CD14-positive monocyte (primary cell): ENCODE measurements around the gene CCL4L2. TPM values are rescaled to one million over a fixed set of nuclear protein-coding genes. Genes with fewer than 3 reads are reported as not detected.
"Not testable (repeated sequence)": the region's sequence is repeated elsewhere in the genome, so short reads cannot be mapped to it uniquely, and the experiment has no call there.

Experiments used
- DNase-seq, 3 donors: peaks; one replicate each; pipeline ENCODE4 v3.0.0-alpha.2; 2011 to 2022
- H2AFZ ChIP-seq: 2 replicates; pipeline ENCODE4 v1.6.0; 2012; ENCODE audit warnings: mild to moderate bottlenecking, low read depth, low read length, inconsistent platforms; ENCODE audit not compliant: insufficient read depth, poor library complexity, severe bottlenecking
- H3K27ac ChIP-seq, 2 donors: 1 replicate in 1 of 2; 2 replicates in 1 of 2; pipeline ENCODE4 v1.5.1; 2012 to 2013; ENCODE audit warnings: low read length in 2 of 2, control low read depth in 1 of 2, inconsistent platforms in 1 of 2, low read depth in 1 of 2, mild to moderate bottlenecking in 1 of 2
- H3K27me3 ChIP-seq, 2 donors: one replicate each; pipeline versions ENCODE4 v1.6.0 to v1.6.1; 2011 to 2013; ENCODE audit warnings: low read length in 2 of 2; ENCODE audit not compliant: control insufficient read depth in 2 of 2, insufficient read depth in 2 of 2
- H3K36me3 ChIP-seq, 2 donors: replicated peaks in 1 of 2; 1 replicate in 1 of 2; 2 replicates in 1 of 2; pipeline versions ENCODE4 v1.5.1 to v1.6.1; 2012 to 2013; ENCODE audit warnings: low read length in 2 of 2, control low read depth in 1 of 2, inconsistent platforms in 1 of 2, mild to moderate bottlenecking in 1 of 2; ENCODE audit not compliant: insufficient read depth in 2 of 2, control insufficient read depth in 1 of 2
- H3K4me1 ChIP-seq, 2 donors: 1 replicate in 1 of 2; 2 replicates in 1 of 2; pipeline versions ENCODE4 v1.5.1 to v1.6.1; 2012 to 2013; ENCODE audit warnings: low read length in 2 of 2, control low read depth in 1 of 2, inconsistent platforms in 1 of 2, mild to moderate bottlenecking in 1 of 2, moderate library complexity in 1 of 2; ENCODE audit not compliant: insufficient read depth in 2 of 2, control insufficient read depth in 1 of 2
- H3K4me2 ChIP-seq: replicated peaks from 2 replicates; pipeline ENCODE3; 2012; ENCODE audit warnings: low read length, moderate library complexity, mild to moderate bottlenecking; ENCODE audit not compliant: poor library complexity, severe bottlenecking; ENCODE audit errors: extremely low read depth
- H3K4me3 ChIP-seq, 3 experiments: fragments of 200-600 bp in 1 of 3; sonication (generic) in 1 of 3; replicated peaks in 1 of 3; 1 replicate in 2 of 3; 2 replicates in 1 of 3; pipeline ENCODE4 v1.5.1; 2011 to 2013; ENCODE audit warnings: low read length in 3 of 3, mild to moderate bottlenecking in 3 of 3, control low read depth in 2 of 3, low read depth in 2 of 3, inconsistent platforms in 1 of 3, moderate library complexity in 1 of 3
- H3K79me2 ChIP-seq: 2 replicates; pipeline ENCODE4 v1.6.0; 2012; ENCODE audit warnings: mild to moderate bottlenecking, control low read depth, inconsistent platforms, low read length, moderate library complexity; ENCODE audit not compliant: insufficient read depth
- H3K9ac ChIP-seq: 2 replicates; pipeline ENCODE4 v1.6.0; 2017; ENCODE audit warnings: low read length, mild to moderate bottlenecking; ENCODE audit not compliant: insufficient read depth, poor library complexity, severe bottlenecking
- H3K9me3 ChIP-seq, 2 donors: replicated peaks in 1 of 2; 1 replicate in 1 of 2; 2 replicates in 1 of 2; pipeline versions ENCODE4 v1.5.1 to v1.6.1; 2012 to 2013; ENCODE audit warnings: low read length in 2 of 2, control low read depth in 1 of 2; ENCODE audit not compliant: control insufficient read depth in 1 of 2, insufficient read depth in 1 of 2
- H4K20me1 ChIP-seq: 2 replicates; pipeline ENCODE4 v1.6.0; 2012; ENCODE audit warnings: mild to moderate bottlenecking, low read length, control low read depth, moderate library complexity; ENCODE audit not compliant: insufficient read depth
- H3K27ac Mint-ChIP-seq, 7 donors: one replicate each; pipeline ENCODE4 v1.8.0; 2020; ENCODE audit warnings: mild to moderate bottlenecking in 7 of 7, mixed read lengths in 7 of 7, moderate library complexity in 6 of 7, inconsistent platforms in 2 of 7
- H3K27me3 Mint-ChIP-seq, 3 donors: one replicate each; pipeline ENCODE4 v1.8.0; 2021 to 2022; ENCODE audit warnings: low read depth in 3 of 3, mild to moderate bottlenecking in 3 of 3, mixed read lengths in 3 of 3, moderate library complexity in 3 of 3, inconsistent platforms in 1 of 3
- H3K36me3 Mint-ChIP-seq, 2 donors: one replicate each; pipeline ENCODE4 v1.8.0; 2020; ENCODE audit warnings: mixed read lengths in 2 of 2, inconsistent platforms in 1 of 2, mild to moderate bottlenecking in 1 of 2
- H3K4me1 Mint-ChIP-seq: one replicate; pipeline ENCODE4 v1.8.0; 2020; ENCODE audit warnings: mild to moderate bottlenecking, mixed read lengths
- H3K4me3 Mint-ChIP-seq, 2 donors: one replicate each; pipeline ENCODE4 v1.8.0; 2020; ENCODE audit warnings: mild to moderate bottlenecking in 2 of 2, mixed read lengths in 2 of 2, moderate library complexity in 1 of 2
- H3K9me3 Mint-ChIP-seq, 7 donors: one replicate each; pipeline ENCODE4 v1.8.0; 2020 to 2022; ENCODE audit warnings: mixed read lengths in 7 of 7, mild to moderate bottlenecking in 6 of 7, moderate library complexity in 6 of 7, inconsistent platforms in 2 of 7
- WGBS: methylation state at CpG from one replicate; pipeline ENCODE4 v1.1.5; 2013; ENCODE audit warnings: missing lambda C conversion rate; ENCODE audit not compliant: insufficient coverage; 5-methylcytosine and 5-hydroxymethylcytosine counted together
- intact Hi-C, 2 donors: fragments of 100-400 bp; cut with micrococcal nuclease; formaldehyde crosslinking; loops; one replicate each; pipeline versions ENCODE4 v1.15.0 to v1.15.1; 2023
- polyA plus RNA-seq, 3 donors: library from polyadenylated mRNA; depleted of rRNA in 1 of 3; unstranded in 2 of 3; stranded (reverse) in 1 of 3; fragments of 300-500 nt in 2 of 3; fragments of >200 nt in 1 of 3; fragmentation: Illumina TruSeq in 2 of 3; gene quantifications; 1 replicate in 2 of 3; 2 replicates in 1 of 3; pipeline ENCODE4 v1.2.3, GENCODE V29; 2012 to 2021

Gene CCL4L2
- polyA plus RNA-seq, 3 donors: 24.8 to 32.7 (median 25.3) TPM

DNA sequence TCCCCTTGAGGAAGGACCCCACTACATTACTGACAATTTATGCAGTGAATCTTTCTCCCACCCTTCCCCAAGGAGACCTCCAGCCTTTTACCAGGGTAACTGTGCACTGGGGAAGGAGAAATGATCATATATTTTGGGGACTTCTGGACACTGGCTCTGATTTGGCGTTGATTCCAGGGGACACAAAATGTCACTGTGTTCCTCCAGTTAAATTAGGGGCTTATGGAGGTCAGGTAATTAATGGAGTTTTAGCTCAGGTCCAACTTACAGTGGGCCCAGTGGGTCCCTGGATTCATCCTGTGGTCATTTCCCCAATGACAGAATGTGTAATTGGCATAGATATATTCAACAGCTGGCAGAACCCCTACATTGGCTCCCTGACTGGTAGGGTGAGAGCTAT lies 8.7 kb downstream of the CCL4L2 start:
- H2AFZ ChIP-seq, H3K36me3 Mint-ChIP-seq, DNase-seq, H3K27me3 Mint-ChIP-seq, H3K9ac ChIP-seq, H3K79me2 ChIP-seq, H3K4me3 ChIP-seq, H3K4me2 ChIP-seq, H3K4me3 Mint-ChIP-seq, H3K27me3 ChIP-seq, H3K36me3 ChIP-seq, H3K27ac ChIP-seq, H4K20me1 ChIP-seq, H3K27ac Mint-ChIP-seq: not testable (repeated sequence)
- Mint-ChIP-seq H3K9me3 (peaks cover 8 to 21% (median 12%) of the 10 kb centered on the region in 7 donors), H3K4me1 (peaks cover 17% of the 10 kb centered on the region)
- intact Hi-C loops: loop anchor here in 1 of 2 donors (5.0 kb wide), 1 partner anchor 37 kb away; no protein-coding TSS in a partner anchor
- WGBS: no CpG with 5 or more reads among the region's 1 CpG
- H3K4me1 ChIP-seq: peaks cover 15 to 16% of the 10 kb centered on the region in 2 donors
- peaks cover 10 to 18% of the 10 kb centered on the region in 2 donors for H3K9me3 ChIP-seq

DNA sequence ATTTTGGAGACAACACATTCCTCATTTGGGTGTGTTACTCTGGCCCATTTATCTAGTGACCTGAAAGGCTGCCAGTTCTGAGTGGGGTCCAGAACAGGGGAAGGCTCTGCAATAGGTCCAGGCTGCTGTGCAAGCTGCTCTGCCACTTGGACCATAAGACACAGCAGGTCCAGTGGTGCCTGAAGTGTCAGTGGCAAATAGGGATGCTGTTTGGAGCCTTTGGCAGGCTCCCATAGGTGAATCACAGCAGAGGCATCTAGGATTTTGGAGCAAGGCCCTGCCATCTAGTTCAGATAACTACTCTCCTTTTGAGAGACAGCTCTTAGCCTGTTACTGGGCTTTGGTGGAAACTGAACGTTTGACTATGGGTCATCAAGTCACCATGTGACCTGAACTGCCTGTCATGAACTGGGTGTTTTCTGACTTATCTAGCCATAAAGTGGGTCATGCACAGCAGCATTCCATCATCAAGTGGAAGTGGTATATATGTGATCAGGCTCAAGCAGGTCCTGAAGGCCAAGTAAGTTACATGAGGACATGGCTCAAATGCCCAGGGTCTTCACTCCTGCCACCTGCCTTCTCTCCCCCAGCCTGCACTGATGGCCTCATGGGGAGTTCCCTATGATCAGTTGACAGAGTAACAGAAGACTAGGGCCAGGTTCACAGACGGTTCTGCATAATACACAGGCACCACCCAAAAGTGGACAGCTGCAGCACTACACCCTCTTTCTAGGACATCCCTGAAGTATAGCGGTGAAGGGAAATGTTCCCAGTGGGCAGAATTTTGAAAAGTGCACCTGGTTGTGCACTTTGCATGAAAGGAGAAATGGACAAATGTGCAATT lies 10.1 kb downstream of the CCL4L2 start:
- intact Hi-C loops, H3K27ac Mint-ChIP-seq: not testable (repeated sequence)
- no CpG with 5 or more reads among the region's 3 CpGs for WGBS

DNA sequence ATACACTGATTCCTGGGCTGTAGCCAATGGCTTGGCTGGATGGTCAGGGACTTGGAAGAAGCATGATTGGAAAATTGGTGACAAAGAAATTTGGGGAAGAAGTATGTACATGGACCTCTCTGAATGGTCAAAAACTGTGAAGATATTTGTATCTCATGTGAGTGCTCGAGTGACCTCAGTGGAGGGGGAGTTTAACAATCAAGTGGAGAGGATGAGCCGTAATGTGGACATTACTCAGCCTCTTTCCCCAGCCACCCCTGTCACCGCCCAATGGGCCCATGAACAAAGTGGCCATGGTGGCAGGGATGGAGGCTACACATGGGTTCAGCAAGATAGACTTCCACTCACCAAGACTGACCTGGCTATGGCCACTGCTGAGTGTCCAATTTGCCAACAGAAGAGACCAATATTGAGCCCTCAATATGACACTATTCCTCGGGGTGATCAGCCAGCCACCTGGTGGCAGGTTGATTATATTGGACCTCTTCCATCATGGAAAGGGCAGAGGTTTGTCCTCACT lies 10.8 kb downstream of the CCL4L2 start:
- H3K27ac Mint-ChIP-seq, intact Hi-C loops, H2AFZ ChIP-seq, H3K27me3 Mint-ChIP-seq, H3K4me3 Mint-ChIP-seq, H3K27me3 ChIP-seq, H3K9ac ChIP-seq, H3K4me1 Mint-ChIP-seq, DNase-seq, H4K20me1 ChIP-seq, H3K36me3 ChIP-seq, H3K79me2 ChIP-seq, H3K4me1 ChIP-seq, H3K27ac ChIP-seq, H3K4me2 ChIP-seq, H3K4me3 ChIP-seq, H3K36me3 Mint-ChIP-seq: not testable (repeated sequence)
- WGBS: no CpG with 5 or more reads among the region's 4 CpGs
- H3K9me3 Mint-ChIP-seq: peaks cover 8 to 21% (median 14%) of the 10 kb centered on the region in 7 donors
- peaks cover 10 to 18% of the 10 kb centered on the region in 2 donors for H3K9me3 ChIP-seq

More for the DNA sequence above, 10.1 kb downstream of the CCL4L2 start:
- H3K4me1 ChIP-seq, H3K4me3 Mint-ChIP-seq, H3K27me3 Mint-ChIP-seq, H3K4me2 ChIP-seq, H3K4me1 Mint-ChIP-seq, H3K9ac ChIP-seq, H3K27me3 ChIP-seq, H3K36me3 ChIP-seq, H3K27ac ChIP-seq, H3K79me2 ChIP-seq, DNase-seq, H4K20me1 ChIP-seq, H2AFZ ChIP-seq, H3K4me3 ChIP-seq, H3K36me3 Mint-ChIP-seq: not testable (repeated sequence)
- H3K9me3 Mint-ChIP-seq: peaks cover 8 to 21% (median 14%) of the 10 kb centered on the region in 7 donors
- peaks cover 10 to 18% of the 10 kb centered on the region in 2 donors for H3K9me3 ChIP-seq

DNA sequence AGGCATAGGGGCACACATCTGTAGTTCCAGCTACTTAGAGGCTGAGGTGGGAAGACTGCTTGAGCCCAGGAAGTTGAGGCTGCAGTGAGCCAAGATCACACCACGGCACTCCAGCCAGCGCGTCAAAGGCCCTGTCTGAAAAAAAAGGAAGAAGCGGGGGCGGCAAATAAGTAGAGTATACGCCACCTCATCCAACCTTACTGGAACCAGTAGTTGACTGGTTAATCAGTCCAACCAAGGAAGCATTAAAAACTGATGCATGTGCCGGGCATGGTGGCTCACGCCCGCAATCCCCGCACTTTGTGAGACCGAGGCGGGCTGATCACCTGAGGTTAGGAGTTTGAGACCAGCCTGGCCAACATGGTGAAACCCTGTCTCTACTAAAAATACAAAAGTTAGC lies 12.1 kb downstream of the CCL4L2 start:
- H3K27ac ChIP-seq, H3K27me3 Mint-ChIP-seq, H3K4me3 ChIP-seq, H3K27me3 ChIP-seq, H4K20me1 ChIP-seq, DNase-seq, H3K4me2 ChIP-seq, H2AFZ ChIP-seq, H3K9ac ChIP-seq, H3K4me3 Mint-ChIP-seq, H3K36me3 ChIP-seq, H3K4me1 ChIP-seq, intact Hi-C loops, H3K36me3 Mint-ChIP-seq, H3K79me2 ChIP-seq, H3K4me1 Mint-ChIP-seq: not testable (repeated sequence)
- peaks cover 10 to 18% of the 10 kb centered on the region in 2 donors for H3K9me3 ChIP-seq
- peaks cover 8 to 18% (median 14%) of the 10 kb centered on the region in 7 donors for H3K9me3 Mint-ChIP-seq
- no CpG with 5 or more reads among the region's 12 CpGs for WGBS
- peak overlapping the region in 1 of 7 donors; percentile 54 for H3K27ac Mint-ChIP-seq
